Measurements from ENCODE around the gene RAPH1.

Gene RAPH1

DNA sequence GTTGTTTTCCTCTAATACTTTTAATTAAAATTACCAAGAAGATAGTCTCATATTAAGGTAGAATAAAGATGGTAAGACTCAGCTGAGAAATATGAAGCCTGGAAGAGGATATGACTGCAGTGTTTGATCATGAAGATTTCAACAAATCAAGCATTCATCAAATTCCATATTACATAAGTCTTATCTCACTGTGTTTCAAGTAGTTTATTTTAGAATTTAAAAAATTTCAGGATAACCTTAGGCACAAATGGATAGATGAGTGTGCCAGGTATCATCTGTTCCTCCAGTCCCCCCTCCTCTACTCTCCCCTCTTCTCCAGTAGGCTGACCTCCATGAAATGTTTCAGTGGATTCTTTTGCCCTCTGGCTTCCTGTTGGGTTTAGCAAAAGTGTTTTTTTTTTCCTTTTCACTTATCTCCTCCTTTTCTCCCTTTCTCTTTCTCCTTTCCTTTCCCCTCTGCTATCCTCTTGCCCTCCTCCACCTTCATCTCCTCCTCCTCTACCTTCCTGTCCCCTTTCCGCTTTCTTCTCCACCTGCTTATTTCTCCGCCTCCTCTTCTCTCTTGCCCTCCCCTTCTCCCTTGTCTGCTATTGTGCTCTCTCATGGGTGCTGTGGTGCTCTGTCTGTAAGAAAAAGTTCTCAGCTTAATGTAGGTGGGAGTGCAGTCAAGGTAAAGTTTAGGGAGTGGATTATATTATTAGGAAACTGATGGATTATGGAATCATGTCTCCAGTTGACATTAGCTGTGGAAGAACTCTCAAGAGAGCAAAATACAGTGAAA, 134.1 kb downstream of the RAPH1 start:
- H3K4me1 ChIP-seq: no peaks in the 10 kb centered on the region
- no peaks in the 10 kb centered on the region for H3K27me3 ChIP-seq (ENCODE audit: control insufficient read depth, insufficient read depth, low read length)
- no peak overlapping the region for H3K9ac ChIP-seq
- H3K4me2 ChIP-seq (ENCODE audit: low read length): no peak overlapping the region
- no peaks in the 10 kb centered on the region for H3K9me3 ChIP-seq (ENCODE audit: control insufficient read depth, low read length)
- no peak overlapping the region for H3K27ac ChIP-seq
- TF ChIP-seq, protein P1, sequence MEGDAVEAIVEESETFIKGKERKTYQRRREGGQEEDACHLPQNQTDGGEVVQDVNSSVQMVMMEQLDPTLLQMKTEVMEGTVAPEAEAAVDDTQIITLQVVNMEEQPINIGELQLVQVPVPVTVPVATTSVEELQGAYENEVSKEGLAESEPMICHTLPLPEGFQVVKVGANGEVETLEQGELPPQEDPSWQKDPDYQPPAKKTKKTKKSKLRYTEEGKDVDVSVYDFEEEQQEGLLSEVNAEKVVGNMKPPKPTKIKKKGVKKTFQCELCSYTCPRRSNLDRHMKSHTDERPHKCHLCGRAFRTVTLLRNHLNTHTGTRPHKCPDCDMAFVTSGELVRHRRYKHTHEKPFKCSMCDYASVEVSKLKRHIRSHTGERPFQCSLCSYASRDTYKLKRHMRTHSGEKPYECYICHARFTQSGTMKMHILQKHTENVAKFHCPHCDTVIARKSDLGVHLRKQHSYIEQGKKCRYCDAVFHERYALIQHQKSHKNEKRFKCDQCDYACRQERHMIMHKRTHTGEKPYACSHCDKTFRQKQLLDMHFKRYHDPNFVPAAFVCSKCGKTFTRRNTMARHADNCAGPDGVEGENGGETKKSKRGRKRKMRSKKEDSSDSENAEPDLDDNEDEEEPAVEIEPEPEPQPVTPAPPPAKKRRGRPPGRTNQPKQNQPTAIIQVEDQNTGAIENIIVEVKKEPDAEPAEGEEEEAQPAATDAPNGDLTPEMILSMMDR (IDR thresholded peaks at IDR 0.05): no peak
- H3K79me2 ChIP-seq: no peaks in the 10 kb centered on the region
- no peaks in the 10 kb centered on the region for H3K36me3 ChIP-seq (ENCODE audit: control insufficient read depth, insufficient read depth, low read length)
- H2AFZ ChIP-seq: no peak overlapping the region
- no peak overlapping the region for H3K4me3 ChIP-seq (ENCODE audit: low read depth, low read length)

DNA sequence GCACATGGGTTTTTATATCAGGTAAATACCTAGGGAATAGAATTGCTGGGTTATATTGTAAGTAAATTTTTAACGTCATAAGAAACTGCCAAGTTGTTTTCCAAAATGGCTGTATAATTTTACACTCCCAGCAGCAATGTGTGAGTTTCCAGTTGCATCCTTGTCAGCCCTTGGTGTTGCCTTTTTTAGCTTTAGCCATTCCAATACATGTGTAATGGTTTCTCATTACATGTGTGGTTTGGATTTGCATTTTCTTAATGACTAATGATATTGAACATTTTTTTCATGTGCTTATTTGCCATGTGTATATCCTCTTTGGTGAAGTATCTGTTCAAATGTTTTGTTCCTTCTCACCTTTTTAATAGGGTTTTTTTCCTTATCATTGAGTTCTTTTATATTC, 136.1 kb downstream of the RAPH1 start:
- H3K79me2 ChIP-seq: no peaks in the 10 kb centered on the region
- H3K27me3 ChIP-seq (ENCODE audit: control insufficient read depth, insufficient read depth, low read length): no peaks in the 10 kb centered on the region
- no peaks in the 10 kb centered on the region for H3K36me3 ChIP-seq (ENCODE audit: control insufficient read depth, insufficient read depth, low read length)
- TF ChIP-seq, protein P1 (IDR thresholded peaks at IDR 0.05): no peak
- H3K9me3 ChIP-seq (ENCODE audit: control insufficient read depth, low read length): no peaks in the 10 kb centered on the region
- H2AFZ ChIP-seq: no peak overlapping the region
- H3K4me3 ChIP-seq (ENCODE audit: low read depth, low read length): no peak overlapping the region
- no peak overlapping the region for H3K9ac ChIP-seq
- H3K4me1 ChIP-seq: no peaks in the 10 kb centered on the region
- no peak overlapping the region for H3K27ac ChIP-seq
- no peak overlapping the region for H3K4me2 ChIP-seq (ENCODE audit: low read length)

DNA sequence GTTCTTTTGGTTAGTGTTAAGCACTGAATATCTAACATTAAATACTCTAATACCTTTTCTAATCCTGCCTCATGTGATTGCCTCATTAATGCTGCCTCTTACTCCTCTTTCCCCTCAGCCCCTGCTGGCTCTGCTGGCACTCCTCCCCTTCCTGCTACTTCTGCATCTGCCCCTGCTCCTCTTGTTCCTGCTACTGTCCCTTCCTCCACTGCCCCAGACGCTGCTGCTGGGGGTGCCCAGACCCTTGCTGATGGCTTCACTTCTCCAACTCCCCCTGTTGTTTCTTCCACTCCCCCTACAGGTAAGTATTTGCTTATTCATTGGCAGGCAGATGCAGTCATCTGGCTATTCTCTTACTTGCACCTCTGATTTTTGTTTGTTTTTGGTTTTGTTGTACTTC, 138.4 kb downstream of the RAPH1 start:
- H3K4me1 ChIP-seq: no peaks in the 10 kb centered on the region
- no peaks in the 10 kb centered on the region for H3K79me2 ChIP-seq
- H3K9ac ChIP-seq: no peak overlapping the region
- H2AFZ ChIP-seq: no peak overlapping the region
- no peaks in the 10 kb centered on the region for H3K36me3 ChIP-seq (ENCODE audit: control insufficient read depth, insufficient read depth, low read length)
- no peak overlapping the region for H3K4me3 ChIP-seq (ENCODE audit: low read depth, low read length)
- H3K27me3 ChIP-seq (ENCODE audit: control insufficient read depth, insufficient read depth, low read length): no peaks in the 10 kb centered on the region
- no peak overlapping the region for H3K27ac ChIP-seq
- H3K9me3 ChIP-seq (ENCODE audit: control insufficient read depth, low read length): no peaks in the 10 kb centered on the region
- TF ChIP-seq, protein P1 (IDR thresholded peaks at IDR 0.05): no peak
- no peak overlapping the region for H3K4me2 ChIP-seq (ENCODE audit: low read length)

DNA sequence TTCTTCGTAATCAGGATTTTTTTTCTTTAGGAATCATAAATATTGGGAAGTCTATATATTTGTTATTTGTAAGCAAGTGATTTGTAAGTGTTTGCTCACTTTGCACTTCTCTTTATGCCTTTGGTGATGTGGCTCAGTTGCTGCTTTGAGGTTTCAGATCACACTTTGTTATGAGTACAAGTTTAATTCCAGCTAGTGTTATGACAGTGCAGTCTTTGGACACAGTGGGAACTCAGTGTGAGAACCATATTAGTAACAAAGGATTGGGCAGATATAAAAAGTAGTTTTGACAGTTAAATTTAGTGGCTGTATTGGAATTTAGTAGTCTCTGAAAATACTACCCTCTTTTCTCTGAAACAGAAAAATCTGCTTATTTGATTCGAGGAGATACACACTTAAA, 139.2 kb downstream of the RAPH1 start:
- Histone ChIP-seq H3K4me2 (ENCODE audit: low read length) (no peak overlapping the region), H3K4me1 (no peaks in the 10 kb centered on the region), H3K27ac (no peak overlapping the region), H3K4me3 (ENCODE audit: low read depth, low read length) (no peak overlapping the region), H3K79me2 (no peaks in the 10 kb centered on the region), H3K9me3 (ENCODE audit: control insufficient read depth, low read length) (no peaks in the 10 kb centered on the region), H3K9ac (no peak overlapping the region), H3K27me3 (ENCODE audit: control insufficient read depth, insufficient read depth, low read length) (no peaks in the 10 kb centered on the region), H2AFZ (no peak overlapping the region), H3K36me3 (ENCODE audit: control insufficient read depth, insufficient read depth, low read length) (no peaks in the 10 kb centered on the region)
- TF ChIP-seq, protein P1 (IDR thresholded peaks at IDR 0.05): no peak

Data from parathyroid adenoma (tissue), 2 donors.